Effector memory CD4-positive, alpha-beta T cell (primary cell): Measurements from ENCODE around the gene TFPI2.
"Not testable (repeated sequence)": the region's sequence is repeated elsewhere in the genome, so short reads cannot be mapped to it uniquely, and the experiment has no call there.

Experiments used
- DNase-seq, 3 donors: peaks; one replicate each; pipeline ENCODE4 v3.0.0-alpha.2; 2020
- H3K27ac ChIP-seq: 2 replicates; pipeline ENCODE4 v1.7.0; 2013; ENCODE audit warnings: mild to moderate bottlenecking, low read length, moderate library complexity; ENCODE audit not compliant: insufficient read depth, poor library complexity, severe bottlenecking
- H3K27me3 ChIP-seq: replicated peaks from 2 replicates; pipeline ENCODE4 v1.7.0; 2013; ENCODE audit warnings: mild to moderate bottlenecking, low read length; ENCODE audit not compliant: insufficient read depth, control insufficient read depth, poor library complexity, severe bottlenecking
- H3K36me3 ChIP-seq: 2 replicates; pipeline ENCODE4 v1.7.0; 2013; ENCODE audit warnings: mild to moderate bottlenecking, low read length, moderate library complexity; ENCODE audit not compliant: control insufficient read depth, insufficient read depth
- H3K4me1 ChIP-seq: 2 replicates; pipeline ENCODE4 v1.7.0; 2013; ENCODE audit warnings: low read length, mild to moderate bottlenecking; ENCODE audit not compliant: control insufficient read depth, insufficient read depth, poor library complexity, severe bottlenecking
- H3K4me3 ChIP-seq: 2 replicates; pipeline ENCODE4 v1.7.0; 2013; ENCODE audit warnings: low read length, low read depth, mild to moderate bottlenecking; ENCODE audit not compliant: insufficient read depth, poor library complexity, severe bottlenecking
- H3K9me3 ChIP-seq: 2 replicates; pipeline ENCODE4 v1.7.0; 2013; ENCODE audit warnings: mild to moderate bottlenecking, low read length, moderate library complexity; ENCODE audit not compliant: control insufficient read depth

Gene TFPI2

GRCh38 chr7:93911242-93911641 is 20.7 kb upstream of the TFPI2 start:
- H3K27me3 ChIP-seq, H3K9me3 ChIP-seq, H3K4me3 ChIP-seq, H3K36me3 ChIP-seq, H3K27ac ChIP-seq, DNase-seq, H3K4me1 ChIP-seq: not testable (repeated sequence)

- Histone ChIP-seq H3K4me1 (no peaks in the 10 kb centered on the region), H3K36me3 (no peaks in the 10 kb centered on the region), H3K27ac (no peak overlapping the region), H3K9me3 (no peaks in the 10 kb centered on the region), H3K27me3 (no peaks in the 10 kb centered on the region), H3K4me3 (no peak overlapping the region)
- no peak for DNase-seq
These were observed 19.8 kb upstream of the TFPI2 start for GRCh38 chr7:93910076-93910994.

GRCh38 chr7:93906267-93906666 is 15.7 kb upstream of the TFPI2 start, which contains the start of gene GNGT1:
TSS of gene GNGT1 (plus strand) at chr7:93906567. CDS start at chr7:93906747, 180 bp downstream.
- Histone ChIP-seq H3K27ac (no peak within 1 kb of the TSS), H3K9me3 (no peaks in the 10 kb centered on the region), H3K36me3 (no peaks in the 10 kb centered on the region), H3K4me1 (no peaks in the 10 kb centered on the region), H3K27me3 (no peaks in the 10 kb centered on the region), H3K4me3 (no peak within 1 kb of the TSS)
- DNase-seq = no peak

- no peaks in the 10 kb centered on the region for H3K36me3 ChIP-seq
- no peak overlapping the region for H3K27ac ChIP-seq
- H3K4me1 ChIP-seq = no peaks in the 10 kb centered on the region
- no peak for DNase-seq
- no peaks in the 10 kb centered on the region for H3K27me3 ChIP-seq
- H3K9me3 ChIP-seq = no peaks in the 10 kb centered on the region
- no peak overlapping the region for H3K4me3 ChIP-seq
These were observed 12.3 kb upstream of the TFPI2 start for GRCh38 chr7:93902777-93903423.

- Histone ChIP-seq H3K36me3 (no peaks in the 10 kb centered on the region), H3K27ac (no peak overlapping the region), H3K4me3 (no peak overlapping the region), H3K4me1 (no peaks in the 10 kb centered on the region), H3K27me3 (no peaks in the 10 kb centered on the region), H3K9me3 (no peaks in the 10 kb centered on the region)
- DNase-seq = no peak
These were observed 7.1 kb upstream of the TFPI2 start for GRCh38 chr7:93897680-93898079.

GRCh38 chr7:93895859-93896600 is 5.5 kb upstream of the TFPI2 start:
- Histone ChIP-seq H3K27ac (no peak overlapping the region), H3K36me3 (no peaks in the 10 kb centered on the region), H3K4me3 (no peak overlapping the region), H3K27me3 (no peaks in the 10 kb centered on the region), H3K9me3 (no peaks in the 10 kb centered on the region), H3K4me1 (no peaks in the 10 kb centered on the region)
- no peak for DNase-seq

GRCh38 chr7:93894966-93895640 is 4.5 kb upstream of the TFPI2 start:
- H3K27ac ChIP-seq = no peak overlapping the region
- no peaks in the 10 kb centered on the region for H3K4me1 ChIP-seq
- H3K9me3 ChIP-seq = no peaks in the 10 kb centered on the region
- no peak for DNase-seq
- H3K27me3 ChIP-seq = peaks cover 2% of the 10 kb centered on the region
- H3K36me3 ChIP-seq = no peaks in the 10 kb centered on the region
- no peak overlapping the region for H3K4me3 ChIP-seq

- DNase-seq = no peak
These were observed 3.9 kb upstream of the TFPI2 start for GRCh38 chr7:93894426-93894825.

GRCh38 chr7:93890041-93890463 is 501 bp downstream of the TFPI2 start:
- Histone ChIP-seq H3K27me3 (peaks cover 4% of the 10 kb centered on the region), H3K4me1 (no peaks in the 10 kb centered on the region), H3K9me3 (no peaks in the 10 kb centered on the region), H3K36me3 (no peaks in the 10 kb centered on the region), H3K27ac (no peak overlapping the region), H3K4me3 (no peak overlapping the region)
- no peak for DNase-seq

More at GRCh38 chr7:93894426-93894825, 3.9 kb upstream of the TFPI2 start:
- H3K27ac ChIP-seq = no peak overlapping the region
- H3K4me3 ChIP-seq = no peak overlapping the region
- H3K27me3 ChIP-seq = peaks cover 4% of the 10 kb centered on the region
- H3K9me3 ChIP-seq = no peaks in the 10 kb centered on the region
- no peaks in the 10 kb centered on the region for H3K36me3 ChIP-seq
- no peaks in the 10 kb centered on the region for H3K4me1 ChIP-seq
